ENCODE measurements around the gene FAM234B. TPM values are rescaled to one million over a fixed set of nuclear protein-coding genes. Genes with fewer than 3 reads are reported as not detected.

Gene FAM234B
- total and polyA plus RNA-seq, 11 donors: 1.2 to 3.5 (median 2.5) TPM

DNA sequence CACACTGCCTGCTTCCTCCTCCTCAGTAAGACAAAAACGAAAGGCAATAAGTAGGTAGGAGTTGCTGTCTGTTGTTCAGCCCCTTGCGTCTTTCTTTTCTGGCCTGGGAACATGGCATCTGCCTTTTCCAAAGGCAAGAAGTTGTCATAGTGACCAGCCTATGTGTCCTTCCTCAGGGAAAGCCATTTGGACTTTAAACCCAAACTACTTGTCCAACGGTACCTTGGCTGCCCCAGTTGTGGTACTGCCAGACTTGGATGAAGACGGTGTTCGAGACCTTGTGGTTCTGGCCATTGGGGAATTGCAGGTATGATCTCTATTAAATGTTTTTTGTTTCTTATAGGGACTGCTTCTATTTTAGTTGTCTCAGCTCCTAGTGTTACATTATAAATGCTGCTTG, 18.5 kb downstream of the FAM234B start:
- DNase-seq (no peak), ATAC-seq (no peak)
- TF ChIP-seq POLR2A (IDR thresholded peaks at IDR 0.05): no peak
- TF ChIP-seq, protein P1, sequence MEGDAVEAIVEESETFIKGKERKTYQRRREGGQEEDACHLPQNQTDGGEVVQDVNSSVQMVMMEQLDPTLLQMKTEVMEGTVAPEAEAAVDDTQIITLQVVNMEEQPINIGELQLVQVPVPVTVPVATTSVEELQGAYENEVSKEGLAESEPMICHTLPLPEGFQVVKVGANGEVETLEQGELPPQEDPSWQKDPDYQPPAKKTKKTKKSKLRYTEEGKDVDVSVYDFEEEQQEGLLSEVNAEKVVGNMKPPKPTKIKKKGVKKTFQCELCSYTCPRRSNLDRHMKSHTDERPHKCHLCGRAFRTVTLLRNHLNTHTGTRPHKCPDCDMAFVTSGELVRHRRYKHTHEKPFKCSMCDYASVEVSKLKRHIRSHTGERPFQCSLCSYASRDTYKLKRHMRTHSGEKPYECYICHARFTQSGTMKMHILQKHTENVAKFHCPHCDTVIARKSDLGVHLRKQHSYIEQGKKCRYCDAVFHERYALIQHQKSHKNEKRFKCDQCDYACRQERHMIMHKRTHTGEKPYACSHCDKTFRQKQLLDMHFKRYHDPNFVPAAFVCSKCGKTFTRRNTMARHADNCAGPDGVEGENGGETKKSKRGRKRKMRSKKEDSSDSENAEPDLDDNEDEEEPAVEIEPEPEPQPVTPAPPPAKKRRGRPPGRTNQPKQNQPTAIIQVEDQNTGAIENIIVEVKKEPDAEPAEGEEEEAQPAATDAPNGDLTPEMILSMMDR (IDR thresholded peaks at IDR 0.05): no peak
- Histone ChIP-seq H3K9me3 (no peaks in the 10 kb centered on the region), H3K36me3 (peaks cover 0 to 46% (median 24%) of the 10 kb centered on the region in 9 donors), H3K27me3 (no peaks in the 10 kb centered on the region), H3K4me1 (peaks cover 0 to 4% (median 0%) of the 10 kb centered on the region in 12 donors), H3K27ac (no peak overlapping the region), H3K4me3 (no peak overlapping the region)
- intact Hi-C loops (cut with DNase I): no loop called here
- WGBS, 4 donors: 91 to 94% (median 93%) methylated on average over 5 of the region's 5 CpGs

DNA sequence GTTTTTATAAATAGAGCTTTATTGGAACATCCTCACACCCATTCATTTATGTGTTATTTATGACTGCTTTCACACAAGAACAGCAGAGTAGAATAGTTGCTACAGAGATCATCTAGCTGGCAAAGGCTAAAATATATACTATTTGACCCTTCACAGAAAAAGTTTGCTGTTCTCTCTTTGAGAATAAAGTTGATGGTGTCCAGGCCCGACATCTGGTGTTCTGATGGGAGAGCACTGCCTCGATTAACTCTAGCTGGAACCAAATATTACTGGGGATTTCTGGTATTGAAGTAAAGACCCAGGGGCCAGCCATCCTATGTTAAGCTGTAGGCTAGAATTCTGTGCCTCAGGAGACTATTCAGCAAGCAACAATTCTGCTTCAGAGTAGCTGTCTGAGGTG, 21.8 kb downstream of the FAM234B start:
- ATAC-seq: no peak
- Histone ChIP-seq H3K36me3 (peaks cover 0 to 50% (median 22%) of the 10 kb centered on the region in 9 donors), H3K27me3 (no peaks in the 10 kb centered on the region), H3K4me1 (no peaks in the 10 kb centered on the region), H3K4me3 (no peak overlapping the region), H3K9me3 (no peaks in the 10 kb centered on the region), H3K27ac (no peak overlapping the region)
- no peak for DNase-seq
- intact Hi-C loops (cut with DNase I): no loop called here
- 90 to 98% (median 94%) methylated on average over 2 of the region's 2 CpGs for WGBS, 4 donors
- TF ChIP-seq, protein P1 (IDR thresholded peaks at IDR 0.05): no peak
- TF ChIP-seq POLR2A (IDR thresholded peaks at IDR 0.05): no peak

DNA sequence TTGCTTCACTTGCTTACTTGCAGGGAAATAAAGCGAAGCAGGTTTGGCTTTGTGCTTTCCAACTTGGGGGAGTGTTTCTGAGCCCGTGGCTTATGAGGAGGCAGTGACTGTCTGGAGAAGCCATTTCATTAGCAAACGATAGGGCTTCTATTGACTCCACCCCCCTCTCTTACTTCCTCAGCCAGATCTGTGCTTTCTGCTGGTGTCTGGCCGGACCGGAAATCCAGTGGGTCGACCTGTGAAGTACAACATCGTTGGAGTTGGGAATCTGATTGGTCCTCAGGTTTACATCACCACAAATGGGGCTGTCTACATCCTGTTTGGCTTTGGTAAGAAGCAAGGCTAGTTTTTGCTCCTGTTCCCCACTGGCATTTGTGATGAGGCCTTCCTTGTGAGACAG, 22.3 kb downstream of the FAM234B start:
- Histone ChIP-seq H3K36me3 (peaks cover 0 to 50% (median 25%) of the 10 kb centered on the region in 9 donors), H3K4me3 (no peak overlapping the region), H3K27me3 (no peaks in the 10 kb centered on the region), H3K9me3 (no peaks in the 10 kb centered on the region), H3K4me1 (no peaks in the 10 kb centered on the region), H3K27ac (no peak overlapping the region)
- WGBS, 4 donors: 87 to 89% (median 87%) methylated on average over 7 of the region's 7 CpGs
- no peak for TF ChIP-seq POLR2A (IDR thresholded peaks at IDR 0.05)
- TF ChIP-seq, protein P1 (IDR thresholded peaks at IDR 0.05): no peak
- intact Hi-C loops (cut with DNase I): no loop called here
- no peak for ATAC-seq
- DNase-seq: no peak

DNA sequence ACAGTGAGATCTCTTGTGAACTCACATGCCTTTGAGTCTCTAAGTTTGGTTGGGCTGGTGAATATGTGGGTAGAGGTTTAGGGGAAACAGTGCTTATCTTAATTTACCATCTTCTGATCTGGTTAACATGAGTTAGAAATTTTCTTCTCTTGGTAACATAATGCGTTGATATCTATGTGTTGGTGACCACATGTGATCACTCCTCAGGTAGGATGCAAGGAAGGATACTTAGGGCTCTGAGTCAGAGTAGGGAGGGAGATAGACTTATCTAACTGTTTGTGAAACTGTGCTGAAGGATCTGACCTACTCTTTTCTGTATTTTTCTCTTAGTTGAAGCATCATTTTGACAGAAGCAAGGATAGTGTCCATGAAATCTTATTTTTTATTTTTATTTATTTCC, 23.1 kb downstream of the FAM234B start:
- H3K4me3 ChIP-seq: no peak overlapping the region
- 89 to 98% (median 97%) methylated on average over 1 of the region's 1 CpG for WGBS, 4 donors
- no peak for TF ChIP-seq POLR2A (IDR thresholded peaks at IDR 0.05)
- TF ChIP-seq, protein P1 (IDR thresholded peaks at IDR 0.05): no peak
- no peak for ATAC-seq
- no peak overlapping the region for H3K27ac ChIP-seq
- no peaks in the 10 kb centered on the region for H3K27me3 ChIP-seq
- peaks cover 0 to 53% (median 29%) of the 10 kb centered on the region in 9 donors for H3K36me3 ChIP-seq
- no peak for DNase-seq
- H3K4me1 ChIP-seq: no peaks in the 10 kb centered on the region
- intact Hi-C loops (cut with DNase I): no loop called here
- H3K9me3 ChIP-seq: no peaks in the 10 kb centered on the region
